Amniotic stem cell (primary cell): ENCODE data around the gene CRMP1.

ENCODE experiments used
- DNase-seq: peaks from one replicate; lab custom pipeline; 2025; lab: John Stamatoyannopoulos, UW

CRMP1 gene

GRCh38 chr4:5888222-5889001 is 4.5 kb downstream of the CRMP1 start:
- no peak for DNase-seq

GRCh38 chr4:5887361-5888221 is 5.3 kb downstream of the CRMP1 start:
- no peak for DNase-seq

- no peak for DNase-seq
These were observed 5.9 kb downstream of the CRMP1 start for GRCh38 chr4:5887011-5887360.

GRCh38 chr4:5885733-5886132 is 7.2 kb downstream of the CRMP1 start:
- DNase-seq, result no peak

- no peak for DNase-seq
These were observed 8.1 kb downstream of the CRMP1 start for GRCh38 chr4:5884796-5885195.

GRCh38 chr4:5883916-5884315 is 9.0 kb downstream of the CRMP1 start:
- no peak for DNase-seq

GRCh38 chr4:5882947-5883346 is 9.9 kb downstream of the CRMP1 start:
- DNase-seq, result no peak

- DNase-seq, result no peak
These were observed 11.5 kb downstream of the CRMP1 start for GRCh38 chr4:5881340-5881739.

GRCh38 chr4:5878359-5878758 is 14.5 kb downstream of the CRMP1 start:
- no peak for DNase-seq

GRCh38 chr4:5877392-5877791 is 15.5 kb downstream of the CRMP1 start:
- DNase-seq, result no peak

- DNase-seq, result no peak
These were observed 18.0 kb downstream of the CRMP1 start for GRCh38 chr4:5874811-5875449.

- no peak for DNase-seq
These were observed 22.2 kb downstream of the CRMP1 start for GRCh38 chr4:5870701-5871100.

- DNase-seq, result no peak
These were observed 22.8 kb downstream of the CRMP1 start for GRCh38 chr4:5869966-5870619.

- DNase-seq, result no peak
These were observed 25.0 kb downstream of the CRMP1 start for GRCh38 chr4:5867866-5868265.

GRCh38 chr4:5866841-5867813 is 25.8 kb downstream of the CRMP1 start:
- no peak for DNase-seq

- DNase-seq, result no peak
These were observed 26.8 kb downstream of the CRMP1 start for GRCh38 chr4:5865896-5866599.

- peak; percentile 75 for DNase-seq
These were observed 29.3 kb downstream of the CRMP1 start for GRCh38 chr4:5863461-5864113.

GRCh38 chr4:5858020-5858769 is 34.7 kb downstream of the CRMP1 start:
- no peak for DNase-seq

GRCh38 chr4:5857199-5857598 is 35.7 kb downstream of the CRMP1 start:
- DNase-seq, result no peak
